Measurements from ENCODE around the gene SORBS2.

DNA sequence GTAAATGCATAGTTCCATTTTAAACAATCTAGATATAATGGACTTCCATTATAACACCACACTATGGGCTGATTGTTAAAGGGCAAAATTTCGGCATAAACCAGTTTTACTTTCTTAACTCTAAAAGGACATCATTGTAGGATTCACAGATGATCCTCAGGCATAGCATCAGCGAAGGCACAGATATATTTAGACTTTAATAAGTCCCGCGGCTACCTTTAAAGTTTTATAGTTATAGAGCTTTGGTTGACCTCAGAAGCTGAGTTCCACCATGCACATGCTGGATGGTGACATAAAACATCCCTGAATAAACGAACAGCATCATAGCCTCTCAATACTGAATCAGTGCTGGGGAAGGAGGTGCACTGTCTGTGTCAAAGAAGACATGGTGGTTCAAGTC, 151.7 kb downstream of the SORBS2 start:
- TF ChIP-seq POLR2AphosphoS5 (IDR thresholded peaks at IDR 0.05; ENCODE audit: low read depth, low read length): no peak
- TF ChIP-seq POLR2A (IDR thresholded peaks at IDR 0.05; ENCODE audit: low read depth, low read length): no peak
- no peak for TF ChIP-seq POU2F2 (IDR thresholded peaks at IDR 0.05; ENCODE audit: low read depth, low read length)
- TF ChIP-seq TAF1 (IDR thresholded peaks at IDR 0.05; ENCODE audit: low read depth, low read length): no peak
- TF ChIP-seq SPI1 (IDR thresholded peaks at IDR 0.05; ENCODE audit: low read depth, low read length): no peak
- no peak for TF ChIP-seq PAX5 (IDR thresholded peaks at IDR 0.05; ENCODE audit: insufficient read depth, low read length, severe bottlenecking)

Data from GM12891 (cell line).